Sigmoid colon (tissue), 7 donors: ENCODE results near the gene RLN3. TPM values are rescaled to one million over a fixed set of nuclear protein-coding genes. Genes with fewer than 3 reads are reported as not detected.
"Not testable (repeated sequence)": the region's sequence is repeated elsewhere in the genome, so short reads cannot be mapped to it uniquely, and the experiment has no call there.

Experiments
- DNase-seq: peaks from one replicate; pipeline ENCODE4 v3.0.0-alpha.2; 2019
- H3K27ac ChIP-seq, 4 donors: fragments of 200-600 bp; sonication (generic); one replicate each; pipeline ENCODE4 v1.5.1; 2016 to 2019; ENCODE audit warnings: mild to moderate bottlenecking in 1 of 4
- H3K27me3 ChIP-seq, 3 donors: fragments of 200-600 bp; sonication (generic); one replicate each; pipeline ENCODE4 v1.5.1; 2019; ENCODE audit warnings: mild to moderate bottlenecking in 1 of 3
- H3K36me3 ChIP-seq, 4 donors: fragments of 200-600 bp; sonication (generic); one replicate each; pipeline ENCODE4 v1.5.1; 2016 to 2019
- H3K4me1 ChIP-seq, 4 donors: fragments of 200-600 bp; sonication (generic); one replicate each; pipeline ENCODE4 v1.5.1; 2017 to 2019
- H3K4me3 ChIP-seq, 4 donors: fragments of 200-600 bp; sonication (generic); one replicate each; pipeline ENCODE4 v1.5.1; 2017 to 2019; ENCODE audit warnings: mild to moderate bottlenecking in 2 of 4, moderate library complexity in 1 of 4
- H3K9me3 ChIP-seq, 4 donors: fragments of 200-600 bp in 3 of 4; sonication (generic) in 3 of 4; one replicate each; pipeline versions ENCODE4 v1.5.1 to v1.6.1; 2013 to 2019
- CTCF ChIP-seq, 4 experiments: fragments of 450-650 bp in 3 of 4; fragments of 200-600 bp in 1 of 4; IDR thresholded peaks; one replicate each; pipeline ENCODE4 v1.5.1; 2016 to 2019; ENCODE audit warnings: antibody characterized with exemption in 4 of 4, mild to moderate bottlenecking in 3 of 4, moderate library complexity in 2 of 4
- EP300 ChIP-seq, 4 donors: sonication (generic); formaldehyde crosslinking; IDR thresholded peaks; one replicate each; pipeline ENCODE4 v1.6.1; 2017; ENCODE audit warnings: antibody characterized with exemption in 4 of 4
- POLR2A ChIP-seq, 2 donors: fragments of 450-650 bp; IDR thresholded peaks; one replicate each; pipeline ENCODE4 v1.6.1; 2016; ENCODE audit warnings: antibody characterized with exemption in 2 of 2, mild to moderate bottlenecking in 2 of 2, moderate library complexity in 2 of 2
- POLR2AphosphoS5 ChIP-seq, 4 donors: sonication (generic); formaldehyde crosslinking; IDR thresholded peaks; one replicate each; pipeline ENCODE4 v1.6.1; 2017; ENCODE audit warnings: antibody characterized with exemption in 4 of 4
- WGBS, 2 donors: extraction: QIAGEN DNeasy Blood & Tissue Kit; methylation state at CpG; one replicate each; pipeline ENCODE4 v1.1.7; 2013; 5-methylcytosine and 5-hydroxymethylcytosine counted together
- intact Hi-C: fragments of 100-400 bp; cut with DNase I; formaldehyde crosslinking; loops from one replicate; pipeline ENCODE4 v1.15.1; 2023
- polyA plus RNA-seq, 3 donors: library from polyadenylated mRNA; stranded (reverse); fragments of 200-250 nt; gene quantifications; one replicate each; pipeline ENCODE4 v1.2.3, GENCODE V29; 2013
- total RNA-seq, 4 donors: library from RNA; depleted of rRNA; stranded (reverse); fragments of >200 nt; gene quantifications; one replicate each; pipeline ENCODE4 v1.1.0, GENCODE V29; 2016
- donor health status: healthy with polysubstance abuse.
- donor health status: Bipolar disorder and iron deficiency.
- donor health status: healthy.

RLN3 gene
- total and polyA plus RNA-seq, 7 donors, result 1.1 TPM; not detected in 6

GRCh38 chr19:14006766-14007562 lies 21.0 kb upstream of the RLN3 start:
- intact Hi-C loops, result loop anchor here (1.0 to 10.0 kb wide), 3 partner anchors 55 to 212 kb away; partner anchors contain the start of genes DCAF15, MISP3 and ZSWIM4
- H3K36me3 ChIP-seq, result no peaks in the 10 kb centered on the region
- H3K4me3 ChIP-seq, result peak overlapping the region; percentile 73 to 97 (median 96)
- DNase-seq, result no peak
- 4 to 5% methylated on average over 56 of the region's 56 CpGs for WGBS, 2 donors
- TF ChIP-seq EP300 (IDR thresholded peaks at IDR 0.05) (peak in 1 of 4 donors; percentile 82), POLR2A (IDR thresholded peaks at IDR 0.05) (peak; percentile 20 to 27), POLR2AphosphoS5 (IDR thresholded peaks at IDR 0.05) (peak; percentile 57 to 79 (median 66)), CTCF (IDR thresholded peaks at IDR 0.05) (no peak)
- H3K27me3 ChIP-seq, result no peaks in the 10 kb centered on the region
- peak overlapping the region; percentile 98 to 100 (median 99) for H3K27ac ChIP-seq
- no peaks in the 10 kb centered on the region for H3K9me3 ChIP-seq
- H3K4me1 ChIP-seq, result peaks cover 0 to 30% (median 24%) of the 10 kb centered on the region in 4 donors

- H3K27ac ChIP-seq, result no peak overlapping the region
- no peaks in the 10 kb centered on the region for H3K36me3 ChIP-seq
- H3K4me1 ChIP-seq, result no peaks in the 10 kb centered on the region
- no peaks in the 10 kb centered on the region for H3K9me3 ChIP-seq
- no peak for DNase-seq
- H3K4me3 ChIP-seq, result no peak overlapping the region
- 77 to 83% methylated on average over 2 of the region's 2 CpGs for WGBS, 2 donors
- TF ChIP-seq EP300 (IDR thresholded peaks at IDR 0.05) (no peak), POLR2A (IDR thresholded peaks at IDR 0.05) (no peak), CTCF (IDR thresholded peaks at IDR 0.05) (no peak), POLR2AphosphoS5 (IDR thresholded peaks at IDR 0.05) (no peak)
- H3K27me3 ChIP-seq, result no peaks in the 10 kb centered on the region
- intact Hi-C loops, result no loop called here
Measured at GRCh38 chr19:14012378-14012915, 15.5 kb upstream of the RLN3 start.

GRCh38 chr19:14015524-14016035 lies 12.4 kb upstream of the RLN3 start:
- H3K4me1 ChIP-seq, result no peaks in the 10 kb centered on the region
- H3K9me3 ChIP-seq, result no peaks in the 10 kb centered on the region
- intact Hi-C loops, result no loop called here
- TF ChIP-seq POLR2A (IDR thresholded peaks at IDR 0.05) (no peak), POLR2AphosphoS5 (IDR thresholded peaks at IDR 0.05) (no peak), CTCF (IDR thresholded peaks at IDR 0.05) (no peak), EP300 (IDR thresholded peaks at IDR 0.05) (no peak)
- no peaks in the 10 kb centered on the region for H3K36me3 ChIP-seq
- no peak for DNase-seq
- H3K27me3 ChIP-seq, result no peaks in the 10 kb centered on the region
- H3K27ac ChIP-seq, result no peak overlapping the region
- no peak overlapping the region for H3K4me3 ChIP-seq
- WGBS, 2 donors, result 25 to 58% methylated on average over 8 of the region's 8 CpGs

- 68 to 81% methylated on average over 6 of the region's 6 CpGs for WGBS, 2 donors
- intact Hi-C loops, result no loop called here
- Histone ChIP-seq H3K36me3 (no peaks in the 10 kb centered on the region), H3K4me3 (no peak overlapping the region), H3K27ac (no peak overlapping the region), H3K4me1 (no peaks in the 10 kb centered on the region), H3K9me3 (no peaks in the 10 kb centered on the region), H3K27me3 (no peaks in the 10 kb centered on the region)
- no peak for DNase-seq
- no peak for TF ChIP-seq POLR2A (IDR thresholded peaks at IDR 0.05)
- no peak for TF ChIP-seq EP300 (IDR thresholded peaks at IDR 0.05)
- no peak for TF ChIP-seq CTCF (IDR thresholded peaks at IDR 0.05)
- TF ChIP-seq POLR2AphosphoS5 (IDR thresholded peaks at IDR 0.05), result no peak
Measured at GRCh38 chr19:14019100-14019499, 8.8 kb upstream of the RLN3 start.

GRCh38 chr19:14019739-14020138 lies 8.2 kb upstream of the RLN3 start:
- intact Hi-C loops, DNase-seq: not testable (repeated sequence)
- 90 to 93% methylated on average over 3 of the region's 3 CpGs for WGBS, 2 donors

More at GRCh38 chr19:14019739-14020138, 8.2 kb upstream of the RLN3 start:
- H3K36me3 ChIP-seq, H3K9me3 ChIP-seq, H3K27me3 ChIP-seq, H3K4me3 ChIP-seq, H3K27ac ChIP-seq, H3K4me1 ChIP-seq: not testable (repeated sequence)
